ENCODE data around the gene PASK. TPM values are rescaled to one million over a fixed set of nuclear protein-coding genes. Genes with fewer than 3 reads are reported as not detected.

PASK gene
- total and polyA plus RNA-seq, 7 donors, result 1.4 to 16.4 (median 4.4) TPM

DNA sequence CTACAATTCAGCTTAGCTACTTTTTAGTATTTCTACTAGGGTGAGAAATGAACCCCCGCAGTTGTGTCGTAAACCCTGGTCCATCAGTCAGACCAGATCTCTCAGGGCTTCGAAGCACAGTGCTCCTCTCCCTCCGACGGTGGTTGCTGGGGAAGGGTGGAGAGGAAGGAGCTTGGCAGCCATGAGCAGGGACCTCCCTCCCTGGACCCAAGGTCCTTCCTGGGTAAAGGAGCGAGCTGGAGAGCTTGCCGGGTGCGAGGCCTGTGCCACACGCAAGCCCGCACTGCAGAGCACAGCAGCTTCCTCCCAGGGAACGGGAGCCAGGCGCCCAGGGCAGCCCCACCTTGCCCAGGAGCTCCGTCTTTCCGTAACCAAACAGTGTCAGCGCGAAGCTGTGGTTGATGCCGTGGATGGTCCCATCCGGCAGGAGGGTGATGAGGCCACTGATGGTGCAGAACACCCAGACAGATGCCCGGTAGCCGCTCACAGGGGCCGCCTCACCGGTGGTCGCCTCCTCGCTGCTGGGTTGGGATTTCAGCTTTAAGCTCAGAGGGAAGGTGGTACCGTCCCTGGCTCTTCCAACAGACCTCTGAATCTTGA is 12.5 kb downstream of the PASK start:
- peak; percentile 52 for DNase-seq
- intact Hi-C loops (cut with DNase I), result no loop called here
- no peaks in the 10 kb centered on the region for H3K36me3 ChIP-seq
- no peak overlapping the region for H3K27ac ChIP-seq
- H3K4me1 ChIP-seq, result no peaks in the 10 kb centered on the region
- 95 to 97% methylated on average over 25 of the region's 25 CpGs for WGBS, 2 donors
- H3K27me3 ChIP-seq, result no peaks in the 10 kb centered on the region
- no peak for TF ChIP-seq POLR2A (IDR thresholded peaks at IDR 0.05)
- TF ChIP-seq POLR2AphosphoS5 (IDR thresholded peaks at IDR 0.05), result no peak
- TF ChIP-seq CTCF (IDR thresholded peaks at IDR 0.05), result no peak
- TF ChIP-seq EP300 (IDR thresholded peaks at IDR 0.05), result no peak
- no peak overlapping the region for H3K4me3 ChIP-seq
- no peaks in the 10 kb centered on the region for H3K9me3 ChIP-seq

- peak; percentile 32 for DNase-seq
- Histone ChIP-seq H3K4me1 (no peaks in the 10 kb centered on the region), H3K4me3 (no peak overlapping the region), H3K36me3 (no peaks in the 10 kb centered on the region), H3K27me3 (no peaks in the 10 kb centered on the region), H3K27ac (no peak overlapping the region), H3K9me3 (no peaks in the 10 kb centered on the region)
- intact Hi-C loops (cut with DNase I), result no loop called here
- no peak for TF ChIP-seq EP300 (IDR thresholded peaks at IDR 0.05)
- TF ChIP-seq CTCF (IDR thresholded peaks at IDR 0.05), result no peak
- no peak for TF ChIP-seq POLR2A (IDR thresholded peaks at IDR 0.05)
- no peak for TF ChIP-seq POLR2AphosphoS5 (IDR thresholded peaks at IDR 0.05)
- WGBS, 2 donors, result 80 to 94% methylated on average over 8 of the region's 8 CpGs
Observed at GRCh38 chr2:241136191-241136590, 13.1 kb downstream of the PASK start.

GRCh38 chr2:241135737-241136136 is 13.5 kb downstream of the PASK start:
- TF ChIP-seq POLR2A (IDR thresholded peaks at IDR 0.05) (no peak), POLR2AphosphoS5 (IDR thresholded peaks at IDR 0.05) (no peak), CTCF (IDR thresholded peaks at IDR 0.05) (no peak), EP300 (IDR thresholded peaks at IDR 0.05) (no peak)
- Histone ChIP-seq H3K9me3 (no peaks in the 10 kb centered on the region), H3K27ac (no peak overlapping the region), H3K4me3 (no peak overlapping the region), H3K27me3 (no peaks in the 10 kb centered on the region), H3K36me3 (no peaks in the 10 kb centered on the region), H3K4me1 (no peaks in the 10 kb centered on the region)
- intact Hi-C loops (cut with DNase I), result no loop called here
- peak; percentile 48 for DNase-seq
- WGBS, 2 donors, result 21 to 72% methylated on average over 9 of the region's 9 CpGs

- no peaks in the 10 kb centered on the region for H3K9me3 ChIP-seq
- H3K27me3 ChIP-seq, result no peaks in the 10 kb centered on the region
- no peaks in the 10 kb centered on the region for H3K4me1 ChIP-seq
- WGBS, 2 donors, result 90 to 95% methylated on average over 7 of the region's 7 CpGs
- intact Hi-C loops (cut with DNase I), result no loop called here
- no peak overlapping the region for H3K27ac ChIP-seq
- no peak overlapping the region for H3K4me3 ChIP-seq
- no peaks in the 10 kb centered on the region for H3K36me3 ChIP-seq
- TF ChIP-seq CTCF (IDR thresholded peaks at IDR 0.05) (no peak), POLR2A (IDR thresholded peaks at IDR 0.05) (no peak), POLR2AphosphoS5 (IDR thresholded peaks at IDR 0.05) (no peak)
- peak; percentile 43 for DNase-seq
Observed at GRCh38 chr2:241134711-241135110, 14.6 kb downstream of the PASK start.

DNA sequence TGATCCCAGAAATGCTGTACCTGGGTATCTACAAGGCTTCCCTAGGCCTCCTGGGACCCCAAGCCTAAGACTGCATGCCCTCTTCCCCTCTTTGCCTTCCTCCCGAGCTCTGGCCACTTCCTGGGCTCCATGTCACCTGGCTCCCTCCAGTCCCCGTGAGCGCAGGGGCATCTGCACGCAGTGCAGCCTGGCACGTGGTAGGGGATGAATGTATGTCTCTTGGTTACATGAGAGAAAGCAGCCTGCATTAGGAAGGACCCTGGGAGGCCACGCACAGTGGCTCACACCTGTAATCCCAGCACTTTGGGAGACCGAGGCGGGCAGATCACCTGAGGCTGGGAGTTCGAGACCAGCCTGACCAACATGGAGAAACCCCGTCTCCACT is 15.8 kb downstream of the PASK start:
- 95% methylated on average over 10 of the region's 10 CpGs for WGBS, 2 donors
- Histone ChIP-seq H3K27ac (no peak overlapping the region), H3K36me3 (no peaks in the 10 kb centered on the region), H3K4me3 (no peak overlapping the region), H3K4me1 (no peaks in the 10 kb centered on the region), H3K9me3 (no peaks in the 10 kb centered on the region), H3K27me3 (no peaks in the 10 kb centered on the region)
- TF ChIP-seq EP300 (IDR thresholded peaks at IDR 0.05) (no peak), POLR2A (IDR thresholded peaks at IDR 0.05) (no peak), CTCF (IDR thresholded peaks at IDR 0.05) (no peak), POLR2AphosphoS5 (IDR thresholded peaks at IDR 0.05) (no peak)
- intact Hi-C loops (cut with DNase I), result no loop called here
- DNase-seq, result no peak

Data from sigmoid colon (tissue), 7 donors.